Prostate gland (tissue), 2 donors: ENCODE data around the gene RBP2.

Source experiments
- CTCF ChIP-seq, 4 experiments: fragments of 200-600 bp in 2 of 4; fragments of 450-650 bp in 2 of 4; sonication (generic) in 2 of 4; IDR thresholded peaks; 1 replicate in 3 of 4; 2 replicates in 1 of 4; pipeline ENCODE4 v1.5.1; 2016 to 2019; ENCODE audit warnings: antibody characterized with exemption in 4 of 4, mild to moderate bottlenecking in 2 of 4, moderate library complexity in 2 of 4
- POLR2A ChIP-seq: fragments of 450-650 bp; IDR thresholded peaks from one replicate; pipeline ENCODE4 v1.6.1; 2016; ENCODE audit warnings: antibody characterized with exemption, mild to moderate bottlenecking

GRCh38 chr3:139476348-139476747, at the start of gene RBP2:
- no peak for TF ChIP-seq POLR2A
- no peak for TF ChIP-seq CTCF (IDR thresholded peaks at IDR 0.05)
